GM12874 (cell line): Measurements from ENCODE around the gene MACROD2.

Experiments used
- CTCF ChIP-seq: IDR thresholded peaks from 2 replicates; pipeline ENCODE4 v1.5.1; 2011; ENCODE audit warnings: low read depth, mild to moderate bottlenecking, control low read depth, low read length, moderate library complexity; ENCODE audit not compliant: insufficient read depth

MACROD2 gene

GRCh38 chr20:15628851-15629353, 1633.6 kb downstream of the MACROD2 start:
- no peak for TF ChIP-seq CTCF

GRCh38 chr20:15630360-15630759, 1635.0 kb downstream of the MACROD2 start:
- no peak for TF ChIP-seq CTCF

GRCh38 chr20:15632680-15633079, 1637.4 kb downstream of the MACROD2 start:
- TF ChIP-seq CTCF: no peak

- TF ChIP-seq CTCF: no peak
Measured at GRCh38 chr20:15634102-15634501, 1638.8 kb downstream of the MACROD2 start.

- no peak for TF ChIP-seq CTCF
Measured at GRCh38 chr20:15637546-15637945, 1642.2 kb downstream of the MACROD2 start.

- TF ChIP-seq CTCF: no peak
Measured at GRCh38 chr20:15637950-15638754, 1642.8 kb downstream of the MACROD2 start.

GRCh38 chr20:15638816-15639215, 1643.5 kb downstream of the MACROD2 start:
- TF ChIP-seq CTCF: no peak
